GM10248 (cell line): Measurements from ENCODE around the gene TMC3.

Experiments
- CTCF ChIA-PET: fragments of 300-600 bp; sonication (Branson Sonifier 250); formaldehyde crosslinking; extraction: SDS; loops from one replicate; lab custom pipeline; 2021; ENCODE audit warnings: antibody characterized with exemption; lab: Yijun Ruan, JAX
- POLR2A ChIA-PET: fragments of 350-650 bp; sonication (Branson Sonifier 250); formaldehyde crosslinking; extraction: SDS; loops from one replicate; lab custom pipeline; 2020; ENCODE audit warnings: antibody characterized with exemption; lab: Yijun Ruan, JAX
- DNase-seq: peaks from one replicate; pipeline ENCODE4 v3.0.0; 2012; ENCODE audit errors: extremely low spot score
- TF ChIP-seq, protein P1 (sequence below): IDR thresholded peaks from 2 replicates; pipeline ENCODE4 v1.5.1; 2012; ENCODE audit warnings: mild to moderate bottlenecking, low read depth; ENCODE audit errors: extremely low read depth, missing control alignments, control extremely low read depth

The TMC3 gene

GRCh38 chr15:81303244-81304225, 70.5 kb downstream of the TMC3 start:
- ChIA-PET POLR2A (interaction anchor here (2.2 to 2.5 kb wide), 2 partner anchors 8 to 11 kb away, joined by 17 to 19 read pairs; no protein-coding TSS in a partner anchor), CTCF (interaction anchor here (0.9 to 5.8 kb wide), 5 partner anchors 11 to 38 kb away, joined by 3 to 41 read pairs (median 3); no protein-coding TSS in a partner anchor)
- TF ChIP-seq, protein P1, sequence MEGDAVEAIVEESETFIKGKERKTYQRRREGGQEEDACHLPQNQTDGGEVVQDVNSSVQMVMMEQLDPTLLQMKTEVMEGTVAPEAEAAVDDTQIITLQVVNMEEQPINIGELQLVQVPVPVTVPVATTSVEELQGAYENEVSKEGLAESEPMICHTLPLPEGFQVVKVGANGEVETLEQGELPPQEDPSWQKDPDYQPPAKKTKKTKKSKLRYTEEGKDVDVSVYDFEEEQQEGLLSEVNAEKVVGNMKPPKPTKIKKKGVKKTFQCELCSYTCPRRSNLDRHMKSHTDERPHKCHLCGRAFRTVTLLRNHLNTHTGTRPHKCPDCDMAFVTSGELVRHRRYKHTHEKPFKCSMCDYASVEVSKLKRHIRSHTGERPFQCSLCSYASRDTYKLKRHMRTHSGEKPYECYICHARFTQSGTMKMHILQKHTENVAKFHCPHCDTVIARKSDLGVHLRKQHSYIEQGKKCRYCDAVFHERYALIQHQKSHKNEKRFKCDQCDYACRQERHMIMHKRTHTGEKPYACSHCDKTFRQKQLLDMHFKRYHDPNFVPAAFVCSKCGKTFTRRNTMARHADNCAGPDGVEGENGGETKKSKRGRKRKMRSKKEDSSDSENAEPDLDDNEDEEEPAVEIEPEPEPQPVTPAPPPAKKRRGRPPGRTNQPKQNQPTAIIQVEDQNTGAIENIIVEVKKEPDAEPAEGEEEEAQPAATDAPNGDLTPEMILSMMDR: no peak
- DNase-seq: no peak

DNA sequence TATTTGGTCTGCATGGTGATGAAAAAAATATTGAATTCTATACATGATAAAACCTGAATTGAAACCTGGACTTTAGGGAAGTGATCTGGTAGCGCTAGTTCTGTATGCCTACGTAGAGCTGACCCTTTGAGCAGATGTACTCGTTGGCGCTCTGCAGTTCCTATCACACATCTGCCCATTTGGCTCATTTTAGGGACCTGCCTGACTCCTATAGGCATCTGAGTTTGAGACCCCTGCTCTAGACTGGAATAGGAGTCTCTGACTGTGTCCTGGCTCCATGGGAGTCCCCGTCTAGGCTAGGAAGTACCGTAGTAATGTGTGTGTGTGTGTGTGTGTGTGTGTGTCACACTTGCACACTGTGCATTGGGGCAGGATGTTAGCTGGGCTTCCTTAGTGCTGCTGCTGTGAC, 71.3 kb downstream of the TMC3 start:
- ChIA-PET POLR2A (interaction anchor here (1.3 to 2.5 kb wide), 4 partner anchors 9 to 21 kb away, joined by 5 to 19 read pairs (median 14); partner anchors contain the start of gene STARD5), CTCF (interaction anchor here (1.2 to 5.8 kb wide), 9 partner anchors 9 to 98 kb away, joined by 3 to 41 read pairs (median 7); no protein-coding TSS in a partner anchor)
- TF ChIP-seq, protein P1: no peak
- DNase-seq: no peak

GRCh38 chr15:81301815-81302399, 72.1 kb downstream of the TMC3 start:
- ChIA-PET POLR2A (interaction anchor here (0.6 to 2.5 kb wide), 5 partner anchors 9 to 22 kb away, joined by 3 to 19 read pairs (median 12); partner anchors contain the start of gene STARD5), CTCF (interaction anchor here (0.7 to 5.8 kb wide), 13 partner anchors 9 to 310 kb away, joined by 3 to 41 read pairs (median 5); partner anchors contain the start of gene STARD5)
- DNase-seq: peak; percentile 63
- TF ChIP-seq, protein P1: no peak

GRCh38 chr15:81301385-81301784, 72.6 kb downstream of the TMC3 start:
- ChIA-PET CTCF (interaction anchor here (0.8 to 5.8 kb wide), 12 partner anchors 9 to 310 kb away, joined by 3 to 41 read pairs (median 6); partner anchors contain the start of gene STARD5), POLR2A (interaction anchor here (0.6 to 2.5 kb wide), 5 partner anchors 9 to 22 kb away, joined by 3 to 19 read pairs (median 12); partner anchors contain the start of gene STARD5)
- TF ChIP-seq, protein P1: no peak
- no peak for DNase-seq

DNA sequence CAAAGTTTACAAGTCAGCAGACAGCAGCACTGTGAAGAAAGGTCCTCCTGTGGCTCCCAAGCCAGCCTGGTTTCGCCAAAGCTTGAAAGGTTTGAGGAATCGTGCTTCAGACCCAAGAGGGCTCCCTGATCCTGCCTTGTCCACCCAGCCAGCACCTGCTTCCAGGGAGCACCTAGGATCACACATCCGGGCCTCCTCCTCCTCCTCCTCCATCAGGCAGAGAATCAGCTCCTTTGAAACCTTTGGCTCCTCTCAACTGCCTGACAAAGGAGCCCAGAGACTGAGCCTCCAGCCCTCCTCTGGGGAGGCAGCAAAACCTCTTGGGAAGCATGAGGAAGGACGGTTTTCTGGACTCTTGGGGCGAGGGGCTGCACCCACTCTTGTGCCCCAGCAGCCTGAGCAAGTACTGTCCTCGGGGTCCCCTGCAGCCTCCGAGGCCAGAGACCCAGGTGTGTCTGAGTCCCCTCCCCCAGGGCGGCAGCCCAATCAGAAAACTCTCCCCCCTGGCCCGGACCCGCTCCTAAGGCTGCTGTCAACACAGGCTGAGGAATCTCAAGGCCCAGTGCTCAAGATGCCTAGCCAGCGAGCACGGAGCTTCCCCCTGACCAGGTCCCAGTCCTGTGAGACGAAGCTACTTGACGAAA, 74.3 kb downstream of the TMC3 start:
- DNase-seq: no peak
- TF ChIP-seq, protein P1: no peak
- ChIA-PET CTCF (interaction anchor here (0.8 to 5.8 kb wide), 8 partner anchors 8 to 34 kb away, joined by 3 to 41 read pairs (median 4); no protein-coding TSS in a partner anchor), POLR2A (interaction anchor here (1.1 kb wide), 1 partner anchor 24 kb away, joined by 4 read pairs; the partner anchor contains the start of gene STARD5)
